Hematopoietic multipotent progenitor cell treated with erythropoietin and hydrocortisone succinate and interleukin-3 and kit ligand, for 4 days (in vitro differentiated cells): ENCODE data around the gene MAGIX.

ENCODE experiments used
- DNase-seq: peaks from one replicate; pipeline ENCODE4 v3.0.0-alpha.2; 2015

The MAGIX gene

DNA sequence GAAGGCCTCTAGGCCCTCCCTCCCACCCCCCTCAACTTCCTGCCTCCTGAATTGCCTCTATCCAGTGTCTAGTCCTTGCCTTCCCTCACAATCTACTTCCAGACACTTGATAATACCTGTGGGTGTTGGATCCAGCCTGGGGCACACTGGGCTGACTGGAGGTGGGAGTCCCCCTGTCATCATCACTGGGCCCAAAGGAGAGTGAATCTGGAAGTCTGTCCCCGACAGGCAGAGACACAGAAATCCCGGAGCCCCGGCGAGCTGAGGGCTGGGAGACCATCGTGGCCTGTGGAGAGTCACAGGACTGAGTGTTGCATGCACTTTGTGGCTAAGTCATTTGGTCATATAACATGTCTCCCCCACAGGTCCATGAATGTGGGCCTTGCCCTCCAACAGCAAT lies 45.8 kb downstream of the MAGIX start:
- no peak for DNase-seq

- DNase-seq, result peak; percentile 28
Measured at GRCh38 chrX:49209434-49210251, 47.1 kb downstream of the MAGIX start.

DNA sequence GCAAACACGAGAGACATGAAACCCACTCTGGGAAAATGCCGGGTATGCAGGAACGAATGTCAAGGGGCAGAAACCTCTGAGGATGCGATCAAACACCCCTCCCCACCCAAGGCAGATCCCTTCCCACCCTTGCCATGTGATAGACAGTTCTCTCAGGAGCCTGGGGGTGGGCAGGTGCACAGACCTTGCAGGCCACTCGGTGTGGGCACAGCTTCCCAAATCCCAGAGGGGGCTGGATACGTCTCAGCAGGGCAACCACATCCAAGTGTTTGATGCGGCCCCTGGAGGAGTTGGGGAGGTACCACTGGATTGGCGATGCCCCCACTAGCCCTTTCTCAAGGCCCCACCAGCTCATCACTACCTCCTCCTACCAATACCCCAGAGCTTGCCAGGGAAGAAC lies 47.8 kb downstream of the MAGIX start:
- DNase-seq, result no peak

DNA sequence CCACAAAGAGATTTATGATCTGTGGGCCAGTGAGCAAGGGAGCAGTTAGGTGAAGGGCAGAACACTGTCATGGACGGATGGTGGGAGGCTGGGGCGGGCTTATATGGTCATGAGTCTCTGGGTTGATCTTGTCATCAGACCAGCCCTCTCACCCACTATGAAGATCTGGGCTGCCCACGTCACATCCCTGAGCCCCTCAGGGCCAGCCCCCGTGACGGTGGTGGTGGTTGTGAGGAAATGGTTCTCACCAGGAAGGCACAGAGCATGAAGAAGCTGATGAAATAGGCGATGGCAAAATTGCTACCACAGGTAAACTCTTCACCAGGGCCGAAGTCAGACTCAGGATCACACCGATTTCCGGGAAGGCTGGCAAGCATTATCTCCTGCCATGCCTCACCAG lies 48.5 kb downstream of the MAGIX start:
- DNase-seq, result no peak

GRCh38 chrX:49212209-49212608 lies 49.7 kb downstream of the MAGIX start:
- DNase-seq, result no peak

- DNase-seq, result no peak
Measured at GRCh38 chrX:49212861-49213260, 50.3 kb downstream of the MAGIX start.

DNA sequence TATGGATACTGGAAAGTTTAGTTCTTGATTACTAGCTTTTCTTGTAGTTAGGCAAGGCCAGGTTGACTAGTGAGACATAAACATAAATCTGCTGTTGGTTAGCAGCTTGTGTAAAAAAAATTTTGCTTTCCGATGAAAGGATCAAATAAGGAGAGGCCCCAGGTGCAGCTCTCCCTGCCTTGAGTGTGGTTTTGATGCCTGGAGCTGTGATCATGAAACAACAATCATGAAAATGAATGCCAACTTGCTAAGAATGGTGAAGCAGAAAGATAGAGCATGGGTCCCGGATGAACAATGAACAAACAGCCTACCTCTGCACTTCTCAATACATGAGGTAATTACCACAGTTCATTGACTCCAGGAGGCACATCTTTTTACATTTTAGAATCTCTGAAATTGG lies 51.9 kb downstream of the MAGIX start:
- DNase-seq, result no peak

GRCh38 chrX:49214996-49215526 lies 52.5 kb downstream of the MAGIX start:
- DNase-seq, result no peak
